ENCODE results near the gene ERAS.

ERAS gene

DNA sequence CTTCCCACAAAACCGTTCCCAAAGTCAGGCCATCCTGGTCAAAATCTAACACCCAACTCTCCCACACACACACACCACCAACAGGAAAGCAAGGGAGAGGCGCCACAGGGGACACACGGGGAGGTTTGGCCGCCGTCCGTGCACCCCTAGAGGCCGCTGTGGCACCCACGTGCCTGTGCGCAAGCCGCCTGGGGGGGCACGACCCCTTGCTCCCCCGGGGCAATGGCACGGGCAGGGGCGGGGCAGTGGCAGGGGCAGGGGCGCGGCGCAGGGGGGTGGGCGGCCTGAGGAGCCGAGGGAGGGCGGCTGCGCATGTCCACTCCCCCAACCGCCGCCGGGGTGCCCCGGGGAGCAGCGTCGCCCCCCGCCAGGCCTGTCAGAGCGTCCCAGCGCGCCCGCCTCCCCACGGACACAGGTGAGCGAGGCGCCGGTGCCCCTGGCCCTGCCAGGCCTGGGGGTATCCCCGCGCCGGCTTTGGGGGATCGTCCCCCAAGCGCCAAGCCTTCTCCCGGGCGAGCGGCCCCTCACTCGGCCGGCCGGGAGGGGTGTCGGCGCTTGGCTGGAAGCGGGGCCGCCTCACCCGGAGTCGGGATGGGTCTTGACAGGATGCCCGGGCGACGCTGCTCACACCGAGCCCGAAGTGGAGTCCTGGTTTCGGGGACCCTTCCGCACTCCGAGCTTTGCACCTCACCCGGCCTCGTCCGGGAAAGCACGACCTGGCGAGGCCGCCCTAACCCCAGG, at the start of gene ERAS:
TSS of gene ERAS (plus strand) at position 379 of the 741 bp plus-strand sequence. CDS start 2,611 bp downstream, outside the sequence.
- no peak for DNase-seq

- no peak for DNase-seq
Observed at GRCh38 chrX:48776818-48777439, 49.4 kb upstream of the ERAS start.

GRCh38 chrX:48779399-48779798, 46.9 kb upstream of the ERAS start:
- DNase-seq = no peak

- no peak for DNase-seq
Observed at GRCh38 chrX:48781705-48782104, 44.6 kb upstream of the ERAS start.

- no peak for DNase-seq
Observed at GRCh38 chrX:48782216-48782615, 44.1 kb upstream of the ERAS start.

DNA sequence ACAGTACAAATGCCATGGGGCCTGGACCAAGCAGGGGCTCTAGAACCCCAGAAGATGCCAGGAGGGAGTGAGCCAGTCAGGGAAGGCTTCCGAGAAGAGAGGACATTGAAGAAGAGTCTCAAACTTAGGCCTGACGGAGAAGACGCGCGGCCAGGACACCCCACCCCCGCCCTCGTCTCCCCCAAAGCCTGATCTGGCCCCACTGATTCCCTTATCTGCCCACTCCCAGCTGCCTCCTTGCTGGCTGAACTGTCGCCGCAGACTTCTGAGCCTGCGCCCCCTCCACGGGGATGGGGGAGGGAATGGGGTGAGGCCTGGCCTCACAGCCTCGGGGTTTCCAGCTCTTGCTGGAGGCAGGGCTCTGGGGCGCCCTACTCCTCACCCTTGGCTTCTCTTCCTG, 43.5 kb upstream of the ERAS start:
- no peak for DNase-seq

DNA sequence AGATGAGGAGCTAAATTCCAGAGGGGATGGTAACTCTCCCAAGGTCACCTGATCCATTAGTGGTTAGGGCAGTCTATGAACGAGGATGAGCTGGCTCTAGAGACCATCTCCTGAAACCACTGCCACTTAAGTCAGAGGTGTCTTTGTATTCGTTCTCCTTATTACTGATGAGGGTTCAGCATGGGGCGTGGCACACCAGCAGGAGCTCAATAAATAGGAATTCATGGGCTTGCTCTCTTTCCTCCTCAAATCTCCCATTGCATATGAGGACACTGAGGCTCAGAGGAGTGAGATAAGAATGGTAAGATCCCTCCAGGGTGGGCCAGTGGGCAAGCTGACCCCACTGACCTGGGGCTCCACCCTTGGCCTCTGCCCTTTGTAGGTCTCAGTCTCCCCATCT, 41.6 kb upstream of the ERAS start:
- DNase-seq = no peak

DNA sequence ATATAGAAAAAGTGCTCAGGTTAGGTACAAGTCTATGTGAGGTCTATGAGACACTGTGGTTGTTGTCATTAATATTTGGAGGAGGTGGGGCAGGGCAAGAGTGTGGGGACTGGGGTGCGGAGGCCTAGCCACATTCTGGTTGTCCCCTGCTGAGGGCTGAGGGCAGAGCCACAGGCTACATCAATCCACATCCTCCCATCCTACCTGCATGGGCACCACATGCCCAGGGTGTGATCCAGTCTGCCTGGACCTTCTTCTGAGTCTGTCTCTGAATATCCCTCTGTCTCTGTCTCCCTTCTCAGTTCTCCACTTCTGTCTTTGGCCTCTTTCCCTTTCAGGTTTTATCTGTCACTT, 41.1 kb upstream of the ERAS start:
- no peak for DNase-seq

- no peak for DNase-seq
Observed at GRCh38 chrX:48785540-48786214, 40.6 kb upstream of the ERAS start.

- DNase-seq = no peak
Observed at GRCh38 chrX:48786341-48786800, 39.9 kb upstream of the ERAS start, which contains the start of gene GATA1. Gene GATA1, plus strand, starts transcription at chrX:48786590. Its CDS starts 4,520 bp downstream, at chrX:48791110.

DNA sequence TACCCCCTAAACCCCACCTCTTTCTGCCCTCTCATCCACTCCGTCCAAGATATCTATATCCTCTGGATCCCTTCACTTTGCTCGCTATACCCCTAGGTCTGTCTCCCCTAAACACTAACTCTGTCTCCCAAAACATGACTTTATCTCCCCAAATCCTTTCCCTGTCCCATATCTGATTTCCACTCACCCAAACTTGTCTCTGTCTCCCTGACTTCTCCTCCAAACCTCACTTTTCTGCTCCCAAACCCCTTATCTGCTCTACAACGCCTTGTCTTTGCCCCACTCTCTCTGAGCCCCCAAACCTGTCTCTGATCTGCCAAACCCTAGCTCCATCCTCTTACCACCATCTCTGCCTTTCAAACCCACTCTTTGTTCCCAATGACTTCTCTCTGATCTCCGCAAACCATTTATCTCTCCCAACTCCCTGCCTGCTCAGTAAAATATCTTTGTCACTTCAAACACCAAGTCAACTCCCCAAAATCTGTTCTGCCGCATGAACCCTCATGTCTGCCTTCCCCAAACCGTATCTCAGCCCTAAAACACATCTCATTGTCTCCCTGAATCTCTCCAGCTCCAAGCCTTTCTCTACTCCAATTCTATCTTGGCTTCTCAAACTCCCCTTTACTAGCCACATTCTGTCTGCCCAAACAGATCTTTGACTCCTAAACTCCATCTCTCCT, 39.3 kb upstream of the ERAS start:
- DNase-seq = no peak

DNA sequence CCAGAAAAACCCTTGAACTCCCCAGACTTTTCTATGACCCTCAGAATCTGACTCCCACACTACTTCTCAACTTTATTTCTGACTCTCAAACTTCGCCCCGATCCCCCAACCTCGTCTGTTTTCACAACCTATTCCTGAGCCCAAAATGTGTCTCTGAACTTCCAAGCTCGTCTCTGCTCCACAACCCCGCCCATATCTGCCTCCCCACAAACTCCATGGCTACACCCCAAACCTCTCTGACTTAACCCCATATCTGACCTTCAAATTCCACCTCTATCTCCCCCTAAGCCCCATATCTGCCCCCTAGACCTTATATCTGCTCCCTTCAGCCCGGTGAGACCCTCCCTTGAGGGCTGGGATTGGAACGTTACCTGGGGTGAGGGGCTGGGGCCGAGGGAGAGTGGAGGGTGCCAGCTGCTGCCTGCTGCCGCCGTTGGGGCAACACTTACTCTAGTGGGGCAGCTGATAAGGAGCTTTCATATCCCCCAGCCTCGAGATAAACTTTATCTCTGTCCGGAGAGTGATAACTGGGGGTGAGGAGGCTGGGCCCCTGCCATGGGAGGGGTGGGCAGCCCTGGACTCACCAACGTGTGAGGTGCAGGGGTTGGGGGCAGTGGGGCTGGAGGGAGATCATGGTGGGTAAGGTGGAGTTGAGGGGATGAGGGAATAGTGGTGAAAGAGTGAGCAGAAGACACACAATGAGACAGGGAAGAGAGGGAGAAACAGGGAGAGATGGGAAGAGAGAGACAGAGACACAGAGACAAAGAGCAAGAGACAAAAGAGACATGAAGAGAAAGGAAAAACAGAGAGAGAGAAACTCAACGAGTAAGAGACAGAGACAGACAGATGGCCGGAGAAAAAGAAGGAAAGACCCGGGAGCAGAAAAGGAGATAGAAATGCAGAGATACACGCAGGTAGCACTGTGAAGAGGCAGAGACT, 38.5 kb upstream of the ERAS start:
- no peak for DNase-seq

DNA sequence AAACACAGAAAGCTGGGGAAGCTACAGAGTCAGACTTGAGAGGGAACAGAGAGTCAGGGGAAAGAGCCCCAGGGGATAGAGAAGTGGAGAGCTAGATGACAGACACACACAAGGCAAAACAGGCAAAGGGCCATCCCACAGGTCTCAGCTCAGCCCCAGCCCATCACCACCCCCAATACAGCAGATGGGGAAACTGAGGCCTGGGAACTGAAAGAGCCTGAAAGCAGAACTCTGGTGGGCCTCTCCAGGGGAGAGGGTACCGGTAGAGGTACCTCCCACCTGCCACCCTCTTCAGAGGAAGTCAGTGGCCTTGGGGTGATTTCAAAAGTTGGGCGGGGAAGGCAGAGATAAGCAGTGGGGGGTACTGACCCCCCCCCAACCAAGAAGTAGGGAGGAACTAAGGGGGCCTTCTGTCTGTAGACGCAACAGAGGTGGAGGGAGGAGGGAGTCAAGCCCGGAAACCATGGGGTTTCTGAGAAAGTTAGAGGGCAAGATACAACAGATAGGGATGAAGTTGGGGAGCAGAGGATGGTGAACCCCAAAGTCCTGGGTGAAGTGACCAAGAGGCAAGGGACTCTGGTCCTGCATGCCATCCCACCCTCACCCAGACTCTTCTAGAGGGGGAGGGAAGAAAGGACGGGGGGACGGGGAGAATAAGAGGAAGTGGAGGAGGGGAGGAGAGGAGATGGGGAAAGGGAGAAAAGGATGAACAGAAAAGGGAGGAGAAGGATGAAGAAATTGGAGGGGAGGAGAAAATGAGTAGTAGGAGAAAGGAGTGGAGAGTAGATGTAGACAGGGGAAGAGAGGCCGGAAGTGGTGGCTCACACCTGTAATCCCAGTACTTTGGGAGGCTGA, 36.7 kb upstream of the ERAS start:
- DNase-seq = no peak

DNA sequence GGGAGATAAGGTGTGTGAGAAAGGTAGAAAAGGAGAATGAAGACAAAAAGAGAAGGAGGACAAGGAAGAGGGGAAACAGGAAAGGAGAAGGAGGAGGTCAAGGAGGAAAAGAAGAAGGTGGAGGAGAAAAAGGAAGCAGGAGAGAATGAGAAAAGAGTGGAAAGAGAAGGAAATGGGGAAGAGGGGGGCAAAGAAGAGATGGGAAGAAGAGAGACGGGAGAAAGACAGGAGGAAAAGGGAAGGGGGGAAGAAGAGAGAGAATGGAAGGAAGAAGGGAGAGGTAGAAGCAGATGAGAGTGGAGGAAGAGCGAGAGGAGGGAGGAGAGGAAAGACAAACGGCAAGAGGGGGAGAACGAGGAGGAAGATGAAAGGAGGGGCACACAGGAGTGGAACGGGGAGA, 35.8 kb upstream of the ERAS start:
- DNase-seq = no peak

DNA sequence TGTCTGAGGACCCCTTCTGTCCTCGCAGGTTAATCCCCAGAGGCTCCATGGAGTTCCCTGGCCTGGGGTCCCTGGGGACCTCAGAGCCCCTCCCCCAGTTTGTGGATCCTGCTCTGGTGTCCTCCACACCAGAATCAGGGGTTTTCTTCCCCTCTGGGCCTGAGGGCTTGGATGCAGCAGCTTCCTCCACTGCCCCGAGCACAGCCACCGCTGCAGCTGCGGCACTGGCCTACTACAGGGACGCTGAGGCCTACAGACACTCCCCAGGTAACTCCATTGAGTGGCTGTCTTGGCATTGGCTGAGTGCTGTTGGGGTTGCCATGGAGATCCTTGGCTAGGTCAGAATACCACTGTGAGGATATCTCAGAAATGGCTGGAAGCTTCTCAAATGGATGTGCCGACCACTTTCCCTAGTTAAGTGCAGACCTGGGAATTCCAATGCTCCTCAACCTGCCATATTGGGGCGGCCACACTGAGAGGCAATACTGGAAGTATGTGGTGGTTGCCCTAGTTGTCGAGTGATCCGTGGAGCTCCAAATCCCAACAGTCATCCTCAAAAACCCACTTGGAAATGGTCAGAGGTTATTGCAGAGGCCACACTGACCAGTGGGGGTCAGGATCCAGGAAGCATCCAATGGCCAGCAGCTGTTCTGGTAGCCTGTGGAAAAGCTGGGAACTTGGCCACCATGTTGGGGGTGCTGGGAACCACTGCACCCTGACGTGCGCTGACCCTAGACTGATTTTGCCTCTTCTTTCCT, 35.1 kb upstream of the ERAS start:
- no peak for DNase-seq

- no peak for DNase-seq
Observed at GRCh38 chrX:48792219-48792618, 34.1 kb upstream of the ERAS start.

GRCh38 chrX:48793935-48794334, 32.4 kb upstream of the ERAS start:
- no peak for DNase-seq

GRCh38 chrX:48794340-48794910, 31.9 kb upstream of the ERAS start:
- no peak for DNase-seq

DNA sequence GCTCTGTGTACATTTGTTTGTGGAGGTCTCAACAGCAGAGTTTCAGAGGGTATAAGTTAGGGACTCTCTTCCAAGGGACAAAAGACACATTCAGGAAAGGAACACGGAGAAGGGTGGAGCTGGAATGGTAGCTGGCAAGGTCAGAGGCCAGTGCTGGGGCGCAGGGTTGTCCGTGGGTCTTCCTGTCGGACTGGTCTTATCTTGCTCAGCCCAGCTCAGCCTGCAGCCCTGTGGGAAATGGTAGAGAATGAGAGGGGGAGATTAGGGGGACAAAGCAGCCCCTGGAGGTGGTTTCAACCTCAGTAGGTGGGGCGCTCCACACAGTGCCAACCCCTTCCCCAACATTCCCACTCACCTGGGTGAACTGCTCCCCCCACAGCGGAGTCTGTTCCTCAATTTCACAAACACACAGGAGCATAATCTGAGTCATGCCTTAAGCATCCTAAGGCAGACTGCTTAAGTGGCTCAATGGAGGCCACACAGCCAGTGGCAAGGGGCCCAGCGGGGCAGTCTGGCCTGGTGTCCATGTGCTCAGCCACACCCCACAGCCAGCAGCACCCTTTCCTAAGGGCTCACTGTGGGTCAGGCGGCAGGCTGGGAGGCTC, 31.3 kb upstream of the ERAS start:
- DNase-seq = no peak

DNA sequence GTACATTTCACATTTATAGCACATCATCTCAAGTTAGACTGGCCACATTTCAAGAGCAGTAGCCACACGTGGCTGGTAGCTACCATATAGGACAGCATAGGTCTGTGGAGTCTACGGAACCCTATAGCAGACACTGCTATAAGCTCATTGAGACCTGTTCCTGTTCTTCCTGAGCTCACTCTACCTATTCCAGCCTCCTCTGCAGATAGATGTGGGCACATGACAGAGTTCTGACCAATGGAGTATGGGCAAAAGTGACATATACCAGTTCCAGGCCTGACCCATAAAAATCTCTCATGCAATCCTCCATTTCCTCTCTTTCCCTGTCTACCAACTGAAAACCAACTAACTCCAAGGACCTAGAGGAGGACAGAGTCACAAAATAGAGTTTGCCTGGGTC, 28.0 kb upstream of the ERAS start:
- no peak for DNase-seq
